ENCODE measurements around the gene ARMH4.

DNA sequence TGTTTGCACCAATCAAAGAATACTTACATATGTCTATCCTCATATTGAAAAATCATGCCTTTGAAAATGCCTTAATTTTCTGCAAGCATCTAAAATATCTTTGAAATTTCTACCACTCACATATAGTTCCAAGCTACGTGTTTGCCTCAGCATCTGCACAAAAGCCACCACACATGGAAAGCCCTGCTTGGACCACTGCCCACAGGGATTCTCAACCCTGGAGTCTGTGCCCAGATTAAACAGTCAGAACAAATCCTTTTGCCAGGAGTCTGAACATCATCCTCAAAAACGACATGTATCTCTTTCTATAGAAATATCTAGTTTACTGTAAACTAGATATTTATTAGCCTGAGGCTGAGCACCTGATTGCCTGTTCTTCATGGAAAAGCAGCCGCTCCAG lies 32.6 kb downstream of the ARMH4 start:
- no peak for TF ChIP-seq POLR2A (IDR thresholded peaks at IDR 0.05)
- TF ChIP-seq, protein P1, sequence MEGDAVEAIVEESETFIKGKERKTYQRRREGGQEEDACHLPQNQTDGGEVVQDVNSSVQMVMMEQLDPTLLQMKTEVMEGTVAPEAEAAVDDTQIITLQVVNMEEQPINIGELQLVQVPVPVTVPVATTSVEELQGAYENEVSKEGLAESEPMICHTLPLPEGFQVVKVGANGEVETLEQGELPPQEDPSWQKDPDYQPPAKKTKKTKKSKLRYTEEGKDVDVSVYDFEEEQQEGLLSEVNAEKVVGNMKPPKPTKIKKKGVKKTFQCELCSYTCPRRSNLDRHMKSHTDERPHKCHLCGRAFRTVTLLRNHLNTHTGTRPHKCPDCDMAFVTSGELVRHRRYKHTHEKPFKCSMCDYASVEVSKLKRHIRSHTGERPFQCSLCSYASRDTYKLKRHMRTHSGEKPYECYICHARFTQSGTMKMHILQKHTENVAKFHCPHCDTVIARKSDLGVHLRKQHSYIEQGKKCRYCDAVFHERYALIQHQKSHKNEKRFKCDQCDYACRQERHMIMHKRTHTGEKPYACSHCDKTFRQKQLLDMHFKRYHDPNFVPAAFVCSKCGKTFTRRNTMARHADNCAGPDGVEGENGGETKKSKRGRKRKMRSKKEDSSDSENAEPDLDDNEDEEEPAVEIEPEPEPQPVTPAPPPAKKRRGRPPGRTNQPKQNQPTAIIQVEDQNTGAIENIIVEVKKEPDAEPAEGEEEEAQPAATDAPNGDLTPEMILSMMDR (IDR thresholded peaks at IDR 0.05), result no peak

Data from esophagus squamous epithelium (tissue), 4 donors.